GM21737 (cell line): ENCODE data around the gene CYTH4.
"Not testable (repeated sequence)": the region's sequence is repeated elsewhere in the genome, so short reads cannot be mapped to it uniquely, and the experiment has no call there.

ENCODE experiments used
- ATAC-seq: cut with Tn5 transposase; IDR thresholded peaks from one replicate; pipeline ENCODE4 v1.9.1; 2021; ENCODE audit warnings: mild to moderate bottlenecking, moderate library complexity; ENCODE audit not compliant: unreplicated experiment

Gene CYTH4

DNA sequence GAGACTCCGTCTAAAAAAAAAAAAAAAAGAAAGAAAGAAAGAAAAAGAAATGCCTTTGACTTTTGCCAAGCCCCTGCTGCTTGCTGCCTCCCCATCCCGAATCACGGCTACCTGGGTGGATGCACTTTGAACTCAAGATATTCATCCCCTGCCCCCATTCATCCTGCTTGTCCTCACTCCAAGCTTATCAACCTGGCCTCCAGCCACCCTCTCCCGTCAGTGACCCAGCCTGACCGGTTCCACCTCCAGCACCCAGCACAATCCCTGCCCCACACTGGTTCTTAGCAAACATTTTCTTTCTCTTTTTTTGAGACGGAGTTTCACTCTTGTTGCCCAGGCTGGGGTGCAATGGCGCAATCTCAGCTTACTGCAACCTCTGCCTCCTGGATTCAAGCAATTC, 44.4 kb downstream of the CYTH4 start:
- ATAC-seq: no peak

DNA sequence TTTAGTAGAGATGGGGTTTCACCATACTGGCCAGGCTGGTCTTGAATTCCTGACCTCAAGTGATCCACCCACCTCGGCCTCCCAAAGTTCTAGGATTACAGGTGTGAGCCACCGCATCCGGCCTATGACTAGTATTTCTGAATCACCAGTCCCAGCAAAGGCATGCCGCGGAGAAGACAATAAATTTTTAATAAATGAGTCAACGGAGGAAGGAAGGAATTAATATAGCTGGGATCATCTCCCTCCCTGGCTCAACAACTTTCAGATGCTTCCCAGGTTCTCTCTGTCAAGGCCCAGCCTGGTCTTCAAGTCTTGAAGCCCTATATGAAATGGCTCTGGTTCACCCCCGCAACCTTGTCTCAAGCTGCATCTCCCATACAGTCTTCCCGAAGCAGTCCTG, 45.7 kb downstream of the CYTH4 start:
- no peak for ATAC-seq

DNA sequence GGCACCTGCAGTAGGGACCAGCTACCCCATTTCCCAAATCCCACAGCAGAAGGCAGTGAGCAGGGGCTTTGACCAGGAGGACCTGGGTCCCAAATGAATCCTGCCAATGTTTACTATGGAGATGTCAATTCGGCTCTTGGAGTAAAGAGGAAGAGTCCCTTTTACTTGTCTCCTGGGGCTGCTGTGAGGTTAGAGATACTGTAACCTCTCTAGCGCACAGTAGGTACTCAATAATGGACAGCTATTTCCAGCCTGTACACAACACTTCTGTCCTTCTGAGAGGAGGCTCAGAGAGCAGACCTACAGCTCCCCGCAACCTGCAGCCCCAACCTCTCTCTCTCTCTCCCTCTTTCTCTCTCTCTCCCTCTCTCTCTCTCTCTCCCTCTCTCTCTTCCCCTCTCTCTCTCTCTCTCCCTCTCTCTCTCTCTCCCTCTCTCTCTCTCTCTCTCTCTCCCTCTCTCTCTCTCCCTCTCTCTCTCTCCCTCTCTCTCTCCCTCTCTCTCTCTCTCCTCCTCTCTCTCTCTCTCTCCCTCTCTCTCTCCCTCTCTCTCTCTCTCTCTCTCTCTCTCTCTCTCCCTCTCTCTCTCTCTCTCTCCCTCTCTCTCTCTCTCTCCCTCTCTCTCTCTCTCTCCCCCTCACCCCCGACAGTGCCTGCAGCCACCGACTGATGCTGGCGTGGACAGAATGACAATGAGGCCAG, 46.4 kb downstream of the CYTH4 start:
- not testable (repeated sequence) for ATAC-seq

DNA sequence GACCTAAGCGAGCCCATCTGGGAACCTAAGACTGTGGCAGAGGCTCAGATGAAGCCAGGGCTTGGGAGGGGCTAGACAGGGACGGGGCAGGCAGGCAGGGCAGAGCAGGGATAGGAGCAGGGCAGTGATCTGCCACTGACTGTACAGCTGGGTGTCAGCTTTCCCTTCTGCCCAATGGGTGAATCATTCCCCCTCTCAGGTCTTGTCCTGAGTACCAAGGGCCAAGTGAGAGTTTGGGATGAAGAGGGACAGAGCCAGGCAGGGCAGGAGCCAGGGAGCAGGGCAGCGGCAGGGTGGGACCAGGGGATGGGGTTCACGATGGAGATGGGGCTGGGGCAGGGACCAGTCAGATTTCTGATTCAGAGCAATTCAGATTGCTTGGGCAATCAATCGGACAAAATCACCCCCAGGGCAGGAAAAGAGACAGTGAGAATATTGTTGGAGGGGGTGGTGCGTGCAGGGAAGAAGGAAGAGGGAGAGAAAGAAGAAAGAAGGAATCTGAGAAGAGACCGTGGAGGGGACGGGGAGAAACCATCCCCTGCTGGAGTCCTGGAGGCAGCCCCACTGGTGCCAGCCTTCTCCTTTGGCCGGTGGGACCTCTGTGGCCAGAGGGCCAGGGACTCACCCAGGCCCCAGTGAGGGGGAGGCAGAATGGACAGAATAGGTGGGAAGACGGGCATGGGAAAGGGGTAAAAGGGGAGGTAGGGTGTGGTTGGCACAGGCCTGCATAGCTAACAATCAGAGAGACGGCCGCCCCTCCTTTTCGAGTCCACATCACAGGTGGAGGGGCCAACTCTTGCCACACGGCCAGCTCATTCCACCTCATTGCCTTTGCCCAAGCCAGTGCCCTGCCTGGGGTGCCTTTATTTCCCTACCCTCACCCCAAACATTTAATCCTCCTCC, 47.2 kb downstream of the CYTH4 start:
- ATAC-seq: no peak

DNA sequence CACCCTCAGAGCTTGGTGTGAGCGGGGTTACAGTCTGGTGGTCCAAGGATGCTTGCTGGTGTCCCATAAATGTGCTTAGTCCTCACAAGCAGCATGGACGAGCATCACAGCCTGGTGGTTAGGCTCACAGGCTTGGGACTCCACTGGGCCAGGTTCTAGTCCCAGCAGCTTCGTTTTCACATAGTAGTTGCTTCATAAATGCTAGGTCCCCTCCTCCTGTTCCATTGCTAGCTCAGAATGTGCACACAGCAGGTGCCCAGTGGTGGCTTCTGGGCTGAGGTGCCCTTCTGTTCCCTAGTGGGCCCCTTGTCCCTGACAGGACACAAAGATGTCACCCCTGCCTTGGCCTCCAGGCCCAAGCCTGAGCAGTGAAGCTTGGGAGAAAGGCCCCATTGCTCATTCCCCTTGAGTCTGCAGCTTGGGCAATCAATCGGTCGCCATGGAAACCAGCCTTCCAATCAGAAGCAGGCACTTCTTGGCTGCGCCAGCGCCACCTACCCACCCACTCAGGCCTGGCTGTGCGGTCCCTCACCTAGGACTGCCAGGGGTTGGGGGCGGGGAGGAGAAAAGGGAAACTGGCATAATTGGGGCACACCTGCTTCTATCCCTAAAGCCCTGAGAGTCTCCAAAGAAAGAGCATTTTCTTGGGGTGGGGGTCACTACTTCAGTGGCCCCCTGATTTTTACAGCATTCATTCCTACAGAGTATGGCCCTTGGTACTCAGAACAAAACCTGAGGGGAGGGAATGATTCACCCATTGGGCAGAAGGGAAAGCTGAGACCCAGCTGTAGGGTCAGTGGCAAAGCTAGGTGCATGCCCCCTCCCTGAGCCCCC, 48.1 kb downstream of the CYTH4 start:
- no peak for ATAC-seq

- no peak for ATAC-seq
Observed at GRCh38 chr22:37331034-37331428, 48.7 kb downstream of the CYTH4 start.

GRCh38 chr22:37331856-37332536, 49.7 kb downstream of the CYTH4 start:
- ATAC-seq: no peak

GRCh38 chr22:37333724-37334460, 51.6 kb downstream of the CYTH4 start:
- no peak for ATAC-seq

DNA sequence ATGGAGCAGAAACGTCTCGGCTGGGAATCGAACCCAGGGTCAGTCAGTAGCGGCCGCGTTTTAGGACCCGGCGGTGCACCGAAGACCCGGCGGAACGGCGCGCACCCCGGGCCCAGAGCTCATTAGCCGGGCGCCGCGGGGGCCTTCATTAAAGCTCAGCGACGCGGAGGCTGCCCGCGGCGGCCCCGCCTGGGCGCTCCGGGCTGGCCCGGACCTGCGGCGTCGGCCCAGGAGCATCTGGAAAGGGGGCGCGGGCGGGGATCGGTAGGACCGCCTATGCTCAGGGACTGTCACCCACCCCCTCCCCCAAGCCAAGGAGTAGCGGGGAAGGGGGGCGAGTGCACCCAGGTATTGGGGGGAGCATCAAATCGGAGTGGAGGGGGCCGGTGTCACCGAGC, 52.2 kb downstream of the CYTH4 start:
- ATAC-seq: no peak

GRCh38 chr22:37334859-37335805, 52.8 kb downstream of the CYTH4 start:
- no peak for ATAC-seq

GRCh38 chr22:37335806-37336199, 53.5 kb downstream of the CYTH4 start:
- no peak for ATAC-seq

DNA sequence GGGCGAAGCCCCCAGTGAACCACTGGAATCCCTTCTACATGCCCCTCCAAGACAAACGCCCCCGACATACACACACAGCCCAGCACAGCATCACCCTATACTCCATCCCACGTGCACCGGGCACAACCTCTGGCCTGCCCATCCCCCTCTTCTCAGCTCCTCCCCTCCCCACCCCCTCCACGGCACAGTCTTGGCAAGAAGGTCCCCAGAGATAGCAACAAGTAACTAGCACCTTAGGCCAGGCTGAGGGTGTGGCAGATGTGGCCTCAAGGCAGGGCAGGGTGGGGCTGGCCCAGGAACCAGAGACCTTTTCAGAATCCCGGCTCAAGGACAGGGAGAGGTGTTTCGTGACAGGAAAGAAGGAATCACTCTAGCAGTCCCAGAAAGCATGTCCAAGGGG, 54.3 kb downstream of the CYTH4 start:
- ATAC-seq: no peak

- ATAC-seq: no peak
Observed at GRCh38 chr22:37337204-37337943, 55.1 kb downstream of the CYTH4 start.

GRCh38 chr22:37338539-37339246, 56.4 kb downstream of the CYTH4 start:
- ATAC-seq: no peak

GRCh38 chr22:37340331-37341262, 58.3 kb downstream of the CYTH4 start:
- ATAC-seq: no peak

GRCh38 chr22:37342065-37342464, 59.8 kb downstream of the CYTH4 start:
- ATAC-seq: no peak

DNA sequence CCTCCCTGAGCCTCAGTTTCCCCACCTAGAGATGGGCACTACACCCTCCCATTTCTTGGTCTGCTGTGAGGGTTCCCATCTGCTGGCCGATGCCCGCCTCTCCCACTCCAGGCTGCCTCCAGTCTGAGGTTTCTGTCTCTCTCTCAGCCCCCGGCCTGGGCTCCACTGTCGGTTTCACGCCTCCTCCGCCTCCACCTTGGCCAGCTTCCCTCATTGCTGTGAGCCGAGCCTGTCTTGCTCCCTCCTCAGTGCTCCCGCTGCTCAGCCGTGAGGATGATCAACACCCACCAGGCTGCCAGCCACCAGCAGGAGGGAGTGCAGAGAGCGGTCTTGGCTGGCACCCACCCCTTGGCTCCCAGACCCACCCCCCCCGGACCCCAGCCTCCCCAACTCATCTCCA, 61.0 kb downstream of the CYTH4 start:
- no peak for ATAC-seq
